HepG2 (cell line): ENCODE measurements around the gene STPG4. TPM values are rescaled to one million over a fixed set of nuclear protein-coding genes. Genes with fewer than 3 reads are reported as not detected.
A peak's percentile ranks its signal among the peaks of the same experiment; 100 is the strongest.

Source experiments
- ARID2 ChIP-seq: sonication (generic); formaldehyde crosslinking; IDR thresholded peaks from 2 replicates; pipeline ENCODE4 v1.8.1; 2022; ENCODE audit warnings: mild to moderate bottlenecking, missing genetic modification reagents, borderline replicate concordance
- CENPX ChIP-seq: sonication (generic); formaldehyde crosslinking; IDR thresholded peaks from 2 replicates; pipeline ENCODE4 v1.9.0; 2021; ENCODE audit warnings: mild to moderate bottlenecking, missing genetic modification reagents, moderate library complexity
- HMGXB4 ChIP-seq, 2 experiments: sonication (generic) in 1 of 2; formaldehyde crosslinking in 1 of 2; IDR thresholded peaks; 2 replicates each; pipeline versions ENCODE4 v1.4.0 to v1.6.1; 2018 to 2020; ENCODE audit warnings: missing genetic modification reagents in 2 of 2, borderline replicate concordance in 1 of 2, low read depth in 1 of 2, mild to moderate bottlenecking in 1 of 2, missing biosample characterization in 1 of 2
- HOXA3 ChIP-seq: sonication (generic); formaldehyde crosslinking; IDR thresholded peaks from 2 replicates; pipeline ENCODE4 v1.5.0; 2020; ENCODE audit warnings: missing genetic modification reagents
- JUNB ChIP-seq: sonication (generic); formaldehyde crosslinking; IDR thresholded peaks from 2 replicates; pipeline ENCODE4 v1.8.0; 2022; ENCODE audit warnings: missing genetic modification reagents, mild to moderate bottlenecking, borderline replicate concordance
- MXD1 ChIP-seq: sonication (generic); formaldehyde crosslinking; IDR thresholded peaks from 2 replicates; pipeline ENCODE4 v1.4.0; 2020; ENCODE audit warnings: mild to moderate bottlenecking, missing genetic modification reagents
- NFKBIZ ChIP-seq: IDR thresholded peaks from 2 replicates; pipeline ENCODE4 v1.6.1; 2018; ENCODE audit warnings: missing genetic modification reagents, missing compliant biosample characterization
- ONECUT2 ChIP-seq: sonication (generic); formaldehyde crosslinking; IDR thresholded peaks from 2 replicates; pipeline ENCODE4 v1.4.0; 2020; ENCODE audit warnings: missing genetic modification reagents
- PHF5A ChIP-seq: IDR thresholded peaks from one replicate; pipeline ENCODE4 v1.6.1; 2018; ENCODE audit warnings: low read depth, missing genetic modification reagents; ENCODE audit not compliant: unreplicated experiment
- RBM39 ChIP-seq: fragments of 200-400 bp; formaldehyde crosslinking; IDR thresholded peaks from one replicate; pipeline ENCODE4 v1.6.1; 2018; ENCODE audit warnings: antibody characterized with exemption, mild to moderate bottlenecking, low read depth, low read length; ENCODE audit not compliant: poor library complexity, severe bottlenecking
- TBX3 ChIP-seq: fragments of 450-650 bp; IDR thresholded peaks from 2 replicates; pipeline ENCODE4 v1.6.1; 2017; ENCODE audit warnings: antibody characterized with exemption, mild to moderate bottlenecking, inconsistent platforms, borderline replicate concordance
- ZBTB1 ChIP-seq: sonication (generic); formaldehyde crosslinking; IDR thresholded peaks from 2 replicates; pipeline ENCODE4 v1.4.0; 2020; ENCODE audit warnings: missing genetic modification reagents, borderline replicate concordance
- ZFP41 ChIP-seq: sonication (generic); formaldehyde crosslinking; IDR thresholded peaks from 2 replicates; pipeline ENCODE4 v1.4.0; 2020; ENCODE audit warnings: mild to moderate bottlenecking, missing genetic modification reagents, borderline replicate concordance
- ZNF24 ChIP-seq: fragments of 450-650 bp; IDR thresholded peaks from 2 replicates; pipeline ENCODE4 v1.6.1; 2017; ENCODE audit warnings: antibody characterized with exemption, mild to moderate bottlenecking
- ZNF333 ChIP-seq: sonication (generic); formaldehyde crosslinking; IDR thresholded peaks from 2 replicates; pipeline ENCODE4 v1.4.0; 2020; ENCODE audit warnings: mild to moderate bottlenecking, missing genetic modification reagents, borderline replicate concordance
- ZNF639 ChIP-seq: conservative IDR thresholded peaks from 2 replicates; pipeline ENCODE4 v1.6.1; 2018; ENCODE audit warnings: missing genetic modification reagents
- ZSCAN30 ChIP-seq: sonication (generic); formaldehyde crosslinking; IDR thresholded peaks from 2 replicates; pipeline ENCODE4 v1.5.0; 2020; ENCODE audit warnings: mild to moderate bottlenecking, missing genetic modification reagents
- polyA plus RNA-seq, 8 experiments: library from polyadenylated mRNA; depleted of rRNA in 3 of 8; stranded (reverse) in 7 of 8; unstranded in 1 of 8; fragments of >200 nt; fragmentation: Illumina TruSeq in 4 of 8; extraction: Trizol in 4 of 8; gene quantifications; 2 replicates each; pipeline versions ENCODE4 v1.2.1 to v1.2.3, GENCODE V29; 2011 to 2016; ENCODE audit warnings: low read depth in 4 of 8, missing spikeins in 1 of 8, mixed read lengths in 1 of 8; ENCODE audit not compliant: insufficient read depth in 1 of 8
- total RNA-seq, 5 experiments: library from RNA; depleted of rRNA; stranded (reverse); fragments of >200 nt; fragmentation: Illumina TruSeq; extraction: Trizol; gene quantifications; 2 replicates each; pipeline ENCODE4 v1.2.3, GENCODE V29; 2016; ENCODE audit warnings: low read depth in 1 of 5
- TF ChIP-seq, protein P1 (sequence below), 2 experiments: sonication (generic) in 1 of 2; formaldehyde crosslinking in 1 of 2; IDR thresholded peaks; 2 replicates each; pipeline versions ENCODE4 v1.4.0 to v1.6.1; 2016 to 2020; ENCODE audit warnings: borderline replicate concordance in 1 of 2, low read depth in 1 of 2, mild to moderate bottlenecking in 1 of 2, missing genetic modification reagents in 1 of 2
- TF ChIP-seq, protein P2 (sequence below): sonication (generic); formaldehyde crosslinking; IDR thresholded peaks from 2 replicates; pipeline ENCODE4 v1.8.0; 2023; ENCODE audit warnings: mild to moderate bottlenecking, missing genetic modification reagents

STPG4 gene
- total and polyA plus RNA-seq, 2 of the 13 experiments (the other 11 are each of a cell fraction or from before 2014, with no cell fraction given) = 0.11 to 0.15 TPM

DNA sequence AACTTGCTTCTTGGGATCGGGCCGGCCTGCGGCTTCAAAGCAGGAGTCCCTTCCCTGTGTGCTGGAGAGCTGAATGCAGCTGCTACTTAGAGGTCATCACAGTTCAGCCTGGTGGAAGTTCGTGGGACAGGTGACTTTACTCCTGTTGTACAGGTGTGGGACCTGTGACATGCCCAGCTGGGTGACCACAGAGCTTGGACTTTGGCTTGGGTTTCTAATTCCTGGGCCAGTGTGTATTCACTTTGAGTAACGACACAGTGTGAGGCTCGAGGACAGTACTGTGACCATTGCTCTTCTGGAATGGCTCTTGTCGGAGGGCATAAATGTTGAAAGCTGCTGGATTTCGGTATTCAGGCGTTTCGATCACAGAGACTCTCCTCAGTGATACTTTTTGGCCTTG lies 114.5 kb downstream of the STPG4 start (continued):
- TF ChIP-seq MXD1 (no peak), ARID2 (CRISPR knock-in tag) (no peak), JUNB (no peak), PHF5A (CRISPR knock-in tag) (no peak), CENPX (CRISPR knock-in tag) (no peak), ZNF24 (no peak), ZSCAN30 (CRISPR knock-in tag) (no peak), NFKBIZ (no peak), ZBTB1 (CRISPR knock-in tag) (no peak), HMGXB4 (CRISPR knock-in tag; IDR thresholded peaks at IDR 0.05; ENCODE audit: borderline replicate concordance in 1 of 2, low read depth in 1 of 2) (no peak), ZFP41 (CRISPR knock-in tag) (no peak), ONECUT2 (CRISPR knock-in tag) (no peak), ZNF639 (CRISPR knock-in tag) (no peak), HOXA3 (CRISPR knock-in tag) (peak; percentile 37; the same call in 1 of the 2 replicates), TBX3 (peak; percentile 21; the same call in 1 of the 2 replicates), RBM39 (no peak), ZNF333 (CRISPR knock-in tag) (0 out of 2 replicates have a peak, but pooled peaks have one; percentile 9)
- TF ChIP-seq, protein P1, sequence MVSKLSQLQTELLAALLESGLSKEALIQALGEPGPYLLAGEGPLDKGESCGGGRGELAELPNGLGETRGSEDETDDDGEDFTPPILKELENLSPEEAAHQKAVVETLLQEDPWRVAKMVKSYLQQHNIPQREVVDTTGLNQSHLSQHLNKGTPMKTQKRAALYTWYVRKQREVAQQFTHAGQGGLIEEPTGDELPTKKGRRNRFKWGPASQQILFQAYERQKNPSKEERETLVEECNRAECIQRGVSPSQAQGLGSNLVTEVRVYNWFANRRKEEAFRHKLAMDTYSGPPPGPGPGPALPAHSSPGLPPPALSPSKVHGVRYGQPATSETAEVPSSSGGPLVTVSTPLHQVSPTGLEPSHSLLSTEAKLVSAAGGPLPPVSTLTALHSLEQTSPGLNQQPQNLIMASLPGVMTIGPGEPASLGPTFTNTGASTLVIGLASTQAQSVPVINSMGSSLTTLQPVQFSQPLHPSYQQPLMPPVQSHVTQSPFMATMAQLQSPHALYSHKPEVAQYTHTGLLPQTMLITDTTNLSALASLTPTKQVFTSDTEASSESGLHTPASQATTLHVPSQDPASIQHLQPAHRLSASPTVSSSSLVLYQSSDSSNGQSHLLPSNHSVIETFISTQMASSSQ (IDR thresholded peaks at IDR 0.05; ENCODE audit: low read depth) = no peak
- TF ChIP-seq, protein P1 (CRISPR knock-in tag; IDR thresholded peaks at IDR 0.05; ENCODE audit: borderline replicate concordance) = no peak
- TF ChIP-seq, protein P2, sequence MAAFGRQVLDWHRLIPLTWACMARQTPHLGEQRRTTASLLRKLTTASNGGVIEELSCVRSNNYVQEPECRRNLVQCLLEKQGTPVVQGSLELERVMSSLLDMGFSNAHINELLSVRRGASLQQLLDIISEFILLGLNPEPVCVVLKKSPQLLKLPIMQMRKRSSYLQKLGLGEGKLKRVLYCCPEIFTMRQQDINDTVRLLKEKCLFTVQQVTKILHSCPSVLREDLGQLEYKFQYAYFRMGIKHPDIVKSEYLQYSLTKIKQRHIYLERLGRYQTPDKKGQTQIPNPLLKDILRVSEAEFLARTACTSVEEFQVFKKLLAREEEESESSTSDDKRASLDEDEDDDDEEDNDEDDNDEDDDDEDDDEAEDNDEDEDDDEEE = no peak
